Caco-2 (cell line): Measurements from ENCODE around the gene IMMP2L. TPM values are rescaled to one million over a fixed set of nuclear protein-coding genes. Genes with fewer than 3 reads are reported as not detected.

ENCODE experiments used
- BruUV-seq: library from RNA; stranded (reverse); fragments of 400-500 nt; replicated peaks from 2 replicates; lab custom pipeline; 2021; lab: Mats Ljungman, UMichigan
- CTCF ChIA-PET: fragments of 300-600 bp; sonication (Branson Sonifier 250); formaldehyde crosslinking; loops from one replicate; lab custom pipeline; 2022; ENCODE audit warnings: antibody characterized with exemption; lab: Charles Lee
- POLR2A ChIA-PET: fragments of 300-600 bp; sonication (Branson Sonifier 250); formaldehyde crosslinking; loops from one replicate; lab custom pipeline; 2022; ENCODE audit warnings: antibody characterized with exemption; lab: Charles Lee
- DNase-seq, 2 experiments: peaks; one replicate each; pipeline versions ENCODE4 v3.0.0 to v3.0.0-alpha.2; 2020 to 2022
- H3K27me3 ChIP-seq: replicated peaks from 2 replicates; pipeline ENCODE4 v1.6.0; 2011; ENCODE audit warnings: low read length; ENCODE audit not compliant: control insufficient read depth, insufficient read depth
- H3K36me3 ChIP-seq: 2 replicates; pipeline ENCODE4 v1.5.1; 2011; ENCODE audit warnings: low read length; ENCODE audit not compliant: control insufficient read depth, insufficient read depth
- H3K4me1 ChIP-seq: fragments of 250-450 bp; sonication (Bioruptor Pico); 2 replicates; pipeline ENCODE4 v1.5.1; 2020; ENCODE audit warnings: mild to moderate bottlenecking
- H3K4me3 ChIP-seq: 2 replicates; pipeline ENCODE4 v1.5.1; 2011; ENCODE audit warnings: low read depth, mild to moderate bottlenecking, control low read depth, low read length
- H3K9me3 ChIP-seq: fragments of 250-450 bp; sonication (Bioruptor Pico); 2 replicates; pipeline ENCODE4 v1.5.1; 2020; ENCODE audit warnings: mild to moderate bottlenecking, moderate library complexity
- H3K27ac Mint-ChIP-seq: one replicate; pipeline ENCODE4 v1.8.0; 2022; ENCODE audit warnings: mixed read lengths; ENCODE audit not compliant: unreplicated experiment
- H3K27me3 Mint-ChIP-seq: one replicate; pipeline ENCODE4 v1.8.0; 2022; ENCODE audit warnings: mixed read lengths; ENCODE audit not compliant: insufficient read depth, unreplicated experiment
- H3K36me3 Mint-ChIP-seq: one replicate; pipeline ENCODE4 v1.8.0; 2022; ENCODE audit warnings: mild to moderate bottlenecking, mixed read lengths; ENCODE audit not compliant: insufficient read depth, unreplicated experiment
- H3K4me1 Mint-ChIP-seq: one replicate; pipeline ENCODE4 v1.8.0; 2022; ENCODE audit warnings: low read depth, mixed read lengths; ENCODE audit not compliant: unreplicated experiment
- H3K4me3 Mint-ChIP-seq: one replicate; pipeline ENCODE4 v1.8.0; 2022; ENCODE audit warnings: mild to moderate bottlenecking, moderate library complexity, mixed read lengths; ENCODE audit not compliant: unreplicated experiment
- H3K9me3 Mint-ChIP-seq: one replicate; pipeline ENCODE4 v1.8.0; 2022; ENCODE audit warnings: mixed read lengths; ENCODE audit not compliant: unreplicated experiment
- CTCF ChIP-seq, 2 experiments: fragments of 200-600 bp in 1 of 2; IDR thresholded peaks; 1 replicate in 1 of 2; 2 replicates in 1 of 2; pipeline versions ENCODE4 v1.5.1 to v1.8.0; 2011 to 2022; ENCODE audit warnings: antibody characterized with exemption in 1 of 2, control low read depth in 1 of 2, inconsistent platforms in 1 of 2, low read depth in 1 of 2, low read length in 1 of 2, mild to moderate bottlenecking in 1 of 2, moderate library complexity in 1 of 2; ENCODE audit not compliant: insufficient read depth in 1 of 2, severe bottlenecking in 1 of 2, unreplicated experiment in 1 of 2
- intact Hi-C: fragments of 100-400 bp; cut with micrococcal nuclease; formaldehyde crosslinking; loops from one replicate; pipeline ENCODE4 v1.10.0; 2022; ENCODE audit not compliant: unreplicated experiment
- total RNA-seq: library from RNA; stranded (reverse); gene quantifications from 2 replicates; pipeline ENCODE4 v1.2.3, GENCODE V29; 2022

IMMP2L gene
- total RNA-seq, 1 experiment from 2014 or later = 9.5 TPM

- BruUV-seq = no TSS peak
- Histone ChIP-seq H3K36me3 (no peaks in the 10 kb centered on the region), H3K4me3 (no peak overlapping the region), H3K9me3 (no peaks in the 10 kb centered on the region), H3K4me1 (peaks cover 8% of the 10 kb centered on the region; the same call in 1 of the 2 replicates), H3K27me3 (no peaks in the 10 kb centered on the region)
- DNase-seq = peak in 1 of 2 experiments; percentile 2
- no peak for TF ChIP-seq CTCF (IDR thresholded peaks at IDR 0.05; ENCODE audit: insufficient read depth in 1 of 2, low read depth in 1 of 2, low read length in 1 of 2, severe bottlenecking in 1 of 2, unreplicated experiment in 1 of 2)
- Mint-ChIP-seq H3K4me1 (peaks cover 17% of the 10 kb centered on the region), H3K9me3 (no peaks in the 10 kb centered on the region), H3K27me3 (no peaks in the 10 kb centered on the region), H3K27ac (no peak overlapping the region), H3K4me3 (no peak overlapping the region), H3K36me3 (no peaks in the 10 kb centered on the region)
- intact Hi-C loops = no loop called here
- ChIA-PET POLR2A (no interaction called here), CTCF (no interaction called here)
These were observed 293.4 kb downstream of the IMMP2L start for GRCh38 chr7:111268941-111269340.

- Mint-ChIP-seq H3K36me3 (no peaks in the 10 kb centered on the region), H3K4me1 (peaks cover 19% of the 10 kb centered on the region), H3K9me3 (no peaks in the 10 kb centered on the region), H3K27me3 (no peaks in the 10 kb centered on the region), H3K4me3 (no peak overlapping the region), H3K27ac (no peak overlapping the region)
- intact Hi-C loops = no loop called here
- Histone ChIP-seq H3K4me3 (no peak overlapping the region), H3K36me3 (no peaks in the 10 kb centered on the region), H3K9me3 (no peaks in the 10 kb centered on the region), H3K4me1 (peaks cover 5% of the 10 kb centered on the region; the same call in 1 of the 2 replicates), H3K27me3 (no peaks in the 10 kb centered on the region)
- no peak for TF ChIP-seq CTCF (IDR thresholded peaks at IDR 0.05; ENCODE audit: insufficient read depth in 1 of 2, low read depth in 1 of 2, low read length in 1 of 2, severe bottlenecking in 1 of 2, unreplicated experiment in 1 of 2)
- CTCF ChIA-PET = no interaction called here
- no peak for DNase-seq
- BruUV-seq = no TSS peak
- POLR2A ChIA-PET = interaction anchor here (0.6 to 0.7 kb wide), 2 partner anchors 45 to 1891 kb away, joined by 3 to 14 read pairs; no protein-coding TSS in a partner anchor
These were observed 295.7 kb downstream of the IMMP2L start for GRCh38 chr7:111266613-111267012.

- intact Hi-C loops = no loop called here
- DNase-seq = no peak
- POLR2A ChIA-PET = no interaction called here
- Histone ChIP-seq H3K4me3 (no peak overlapping the region), H3K9me3 (no peaks in the 10 kb centered on the region), H3K36me3 (no peaks in the 10 kb centered on the region), H3K27me3 (no peaks in the 10 kb centered on the region), H3K4me1 (peaks cover 6% of the 10 kb centered on the region; the same call in 1 of the 2 replicates)
- Mint-ChIP-seq H3K36me3 (no peaks in the 10 kb centered on the region), H3K27me3 (no peaks in the 10 kb centered on the region), H3K4me3 (no peak overlapping the region), H3K27ac (no peak overlapping the region), H3K9me3 (no peaks in the 10 kb centered on the region), H3K4me1 (peaks cover 20% of the 10 kb centered on the region)
- CTCF ChIA-PET = no interaction called here
- no peak for TF ChIP-seq CTCF (IDR thresholded peaks at IDR 0.05; ENCODE audit: insufficient read depth in 1 of 2, low read depth in 1 of 2, low read length in 1 of 2, severe bottlenecking in 1 of 2, unreplicated experiment in 1 of 2)
- no TSS peak for BruUV-seq
These were observed 296.9 kb downstream of the IMMP2L start for GRCh38 chr7:111265394-111265793.
